Retina (tissue), 1 donor: ENCODE results near the gene LRRC74B.
"Not testable (repeated sequence)": the region's sequence is repeated elsewhere in the genome, so short reads cannot be mapped to it uniquely, and the experiment has no call there.

Source experiments
- DNase-seq: peaks from one replicate; pipeline ENCODE4 v3.0.0-alpha.2; 2016

The LRRC74B gene

GRCh38 chr22:21054714-21055563 lies 9.2 kb downstream of the LRRC74B start:
- DNase-seq, result no peak

GRCh38 chr22:21055564-21055834 lies 9.8 kb downstream of the LRRC74B start:
- DNase-seq, result no peak

GRCh38 chr22:21055880-21056319 lies 10.2 kb downstream of the LRRC74B start:
- no peak for DNase-seq

GRCh38 chr22:21060363-21060762 lies 14.6 kb downstream of the LRRC74B start:
- DNase-seq, result not testable (repeated sequence)

GRCh38 chr22:21061660-21062321 lies 16.0 kb downstream of the LRRC74B start:
- DNase-seq, result not testable (repeated sequence)

GRCh38 chr22:21064425-21064824 lies 18.7 kb downstream of the LRRC74B start:
- DNase-seq, result not testable (repeated sequence)

- no peak for DNase-seq
These were observed 19.4 kb downstream of the LRRC74B start for GRCh38 chr22:21064917-21065864.

- no peak for DNase-seq
These were observed 21.5 kb downstream of the LRRC74B start for GRCh38 chr22:21067075-21067900.

- DNase-seq, result no peak
These were observed 22.3 kb downstream of the LRRC74B start for GRCh38 chr22:21067901-21068680.

GRCh38 chr22:21068681-21069276 lies 23.0 kb downstream of the LRRC74B start:
- no peak for DNase-seq

GRCh38 chr22:21069375-21069774 lies 23.6 kb downstream of the LRRC74B start:
- DNase-seq, result no peak

GRCh38 chr22:21070690-21071615 lies 25.2 kb downstream of the LRRC74B start:
- no peak for DNase-seq

GRCh38 chr22:21071796-21072195 lies 26.1 kb downstream of the LRRC74B start:
- not testable (repeated sequence) for DNase-seq

- no peak for DNase-seq
These were observed 27.3 kb downstream of the LRRC74B start for GRCh38 chr22:21073023-21073422.

- DNase-seq, result no peak
These were observed 27.7 kb downstream of the LRRC74B start for GRCh38 chr22:21073482-21073881.

GRCh38 chr22:21074102-21074715 lies 28.5 kb downstream of the LRRC74B start:
- no peak for DNase-seq

- DNase-seq, result no peak
These were observed 29.9 kb downstream of the LRRC74B start for GRCh38 chr22:21075516-21076138.

- DNase-seq, result no peak
These were observed 31.3 kb downstream of the LRRC74B start for GRCh38 chr22:21076912-21077625.
